Karpas-422 (cell line): ENCODE measurements around the gene STK32C. TPM values are rescaled to one million over a fixed set of nuclear protein-coding genes. Genes with fewer than 3 reads are reported as not detected.

Experiments
- DNase-seq: peaks from one replicate; pipeline ENCODE4 v3.0.0-alpha.2; 2015
- H2AFZ ChIP-seq: fragments of 200-600 bp; sonication (generic); 2 replicates; pipeline ENCODE4 v1.6.1; 2014; ENCODE audit warnings: antibody characterized with exemption, low read length, mixed read lengths
- H3K27ac ChIP-seq: fragments of 200-600 bp; sonication (generic); 2 replicates; pipeline ENCODE4 v1.5.1; 2014; ENCODE audit warnings: mild to moderate bottlenecking, low read length, moderate library complexity
- H3K27me3 ChIP-seq: fragments of 200-600 bp; sonication (generic); 2 replicates; pipeline ENCODE4 v1.6.1; 2014; ENCODE audit warnings: low read length, mixed read lengths
- H3K36me3 ChIP-seq: fragments of 200-600 bp; sonication (generic); 2 replicates; pipeline ENCODE4 v1.6.1; 2014; ENCODE audit warnings: low read length, mixed read lengths; ENCODE audit not compliant: insufficient read depth
- H3K4me1 ChIP-seq: fragments of 200-600 bp; sonication (generic); 2 replicates; pipeline ENCODE4 v1.6.1; 2014; ENCODE audit warnings: mild to moderate bottlenecking, low read length, mixed read lengths
- H3K4me2 ChIP-seq: fragments of 200-600 bp; sonication (generic); 2 replicates; pipeline ENCODE4 v1.6.1; 2014; ENCODE audit warnings: low read length, low read depth, mild to moderate bottlenecking; ENCODE audit not compliant: poor library complexity, severe bottlenecking
- H3K4me3 ChIP-seq: fragments of 200-600 bp; sonication (generic); 2 replicates; pipeline ENCODE4 v1.5.1; 2014; ENCODE audit warnings: mild to moderate bottlenecking, antibody characterized with exemption, low read length, mixed read lengths
- H3K79me2 ChIP-seq: fragments of 200-600 bp; sonication (generic); 2 replicates; pipeline ENCODE4 v1.6.1; 2014; ENCODE audit warnings: mild to moderate bottlenecking, low read length, mixed read lengths
- H3K9ac ChIP-seq: fragments of 200-600 bp; sonication (generic); 2 replicates; pipeline ENCODE4 v1.6.0; 2014; ENCODE audit warnings: low read length
- H3K9me2 ChIP-seq: fragments of 200-600 bp; sonication (generic), shearing (Covaris generic); replicated peaks from 2 replicates; pipeline ENCODE4 v1.6.0; 2014; ENCODE audit warnings: mild to moderate bottlenecking, low read length, moderate library complexity; ENCODE audit not compliant: insufficient read depth
- H3K9me3 ChIP-seq: fragments of 300-700, 200-600 bp; sonication (generic); 2 replicates; pipeline ENCODE4 v1.6.1; 2014; ENCODE audit warnings: low read length, mixed read lengths
- H4K20me1 ChIP-seq: fragments of 200-600 bp; sonication (generic); 2 replicates; pipeline ENCODE4 v1.6.1; 2014; ENCODE audit warnings: mild to moderate bottlenecking, antibody characterized with exemption, low read length, low read depth; ENCODE audit not compliant: insufficient read depth
- total RNA-seq: library from RNA; depleted of rRNA; stranded (reverse); fragments of >200 nt; shearing (Covaris generic); gene quantifications from 2 replicates; pipeline ENCODE4 v1.2.3, GENCODE V29; 2014; ENCODE audit warnings: low replicate concordance

STK32C gene
- total RNA-seq, 1 experiment from 2014 or later = 8.4 TPM

DNA sequence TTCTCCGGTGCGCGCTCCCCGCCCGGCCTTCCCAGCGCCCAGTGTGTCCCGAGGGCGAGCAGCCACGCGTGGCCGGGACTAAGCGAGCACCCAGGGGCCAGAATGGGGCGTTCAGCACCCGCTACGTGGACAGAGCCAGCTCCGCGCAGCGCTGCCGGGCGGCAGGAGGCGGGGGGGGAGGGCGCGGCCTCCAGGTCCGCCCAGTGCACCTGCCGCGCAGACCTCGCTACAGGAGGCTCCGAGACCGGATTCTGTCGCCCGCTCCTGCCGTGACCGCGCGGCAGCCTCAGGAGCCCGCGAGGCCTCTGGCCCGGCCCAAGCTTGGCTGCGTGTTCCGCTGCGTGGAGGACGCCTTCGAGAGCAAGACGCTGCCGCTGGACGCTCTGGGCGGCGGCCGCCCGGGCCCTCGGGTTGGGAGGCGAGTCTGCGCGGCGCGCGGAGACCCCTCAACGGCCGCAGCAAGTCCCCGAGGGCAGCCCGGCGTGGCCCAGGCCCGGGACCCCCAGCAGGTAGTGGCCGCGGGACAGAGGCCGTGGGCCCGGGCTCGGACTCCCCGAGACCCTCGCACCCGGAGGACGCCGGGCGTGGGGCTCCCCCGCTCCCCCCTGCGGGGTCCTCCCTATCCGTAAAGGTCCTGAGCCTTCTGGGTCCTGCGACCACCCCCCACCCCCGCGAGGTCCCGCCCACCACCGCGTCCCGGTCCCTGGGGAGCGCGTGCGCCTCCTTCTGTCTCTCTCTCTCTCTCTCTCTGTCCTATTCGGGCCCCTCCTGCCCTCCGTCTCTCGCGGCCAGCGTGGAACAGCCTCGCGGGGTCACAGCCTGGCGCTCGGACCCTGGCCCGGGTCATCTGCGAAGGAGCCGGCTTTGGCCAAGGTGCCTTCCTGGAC is 121.9 kb downstream of the STK32C start:
- no peak overlapping the region for H3K4me3 ChIP-seq
- no peak overlapping the region for H3K9ac ChIP-seq
- H3K9me3 ChIP-seq = no peaks in the 10 kb centered on the region
- no peaks in the 10 kb centered on the region for H3K4me1 ChIP-seq
- H3K36me3 ChIP-seq = no peaks in the 10 kb centered on the region
- no peaks in the 10 kb centered on the region for H3K9me2 ChIP-seq
- no peak for DNase-seq
- no peaks in the 10 kb centered on the region for H4K20me1 ChIP-seq
- H3K27ac ChIP-seq = no peak overlapping the region
- no peak overlapping the region for H3K4me2 ChIP-seq
- H3K79me2 ChIP-seq = no peaks in the 10 kb centered on the region
- H2AFZ ChIP-seq = no peak overlapping the region
- no peaks in the 10 kb centered on the region for H3K27me3 ChIP-seq

DNA sequence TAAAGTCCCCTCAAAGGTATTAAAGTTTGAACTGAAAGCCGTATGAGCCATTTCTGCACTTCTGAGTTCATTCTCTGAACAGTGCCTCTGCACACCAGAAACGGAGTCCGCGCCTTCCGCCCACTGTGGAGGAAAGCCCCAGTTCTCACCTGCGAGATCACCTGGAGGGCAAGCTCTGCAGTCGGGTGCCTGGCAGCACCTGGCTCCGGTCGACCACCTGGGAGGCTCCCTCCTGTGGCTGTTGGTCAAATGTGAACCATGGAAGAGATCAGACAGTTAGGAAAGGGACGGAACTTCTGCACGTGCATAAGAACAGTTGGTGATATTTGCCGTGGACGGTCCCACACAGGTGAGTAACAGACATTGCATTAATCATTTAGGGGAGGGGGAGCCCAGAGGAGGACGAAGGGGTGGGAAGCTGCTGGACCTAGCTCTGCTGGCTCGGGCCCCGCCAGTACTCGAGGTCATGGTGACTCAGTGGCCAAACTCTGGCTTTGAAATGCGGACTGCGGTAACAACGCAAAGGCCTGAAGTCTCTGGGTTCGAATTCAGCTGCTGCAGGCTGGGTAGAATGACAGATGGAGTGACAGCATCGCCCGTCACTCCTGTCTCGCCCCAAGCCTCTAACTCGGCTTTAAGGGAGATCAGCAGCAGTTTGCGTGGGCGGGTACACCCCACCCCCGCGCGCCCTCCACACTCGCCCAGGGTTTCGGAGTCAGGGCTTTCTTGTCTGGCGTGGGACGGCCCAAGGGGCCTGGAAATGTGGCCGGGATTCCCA is 122.7 kb downstream of the STK32C start:
- Histone ChIP-seq H2AFZ (no peak overlapping the region), H3K27ac (no peak overlapping the region), H4K20me1 (no peaks in the 10 kb centered on the region), H3K79me2 (no peaks in the 10 kb centered on the region), H3K4me2 (no peak overlapping the region), H3K36me3 (no peaks in the 10 kb centered on the region), H3K4me1 (no peaks in the 10 kb centered on the region), H3K9me2 (no peaks in the 10 kb centered on the region), H3K9ac (no peak overlapping the region), H3K27me3 (no peaks in the 10 kb centered on the region), H3K9me3 (no peaks in the 10 kb centered on the region), H3K4me3 (no peak overlapping the region)
- no peak for DNase-seq

GRCh38 chr10:132183046-132183445 is 124.7 kb downstream of the STK32C start:
- no peak overlapping the region for H3K4me3 ChIP-seq
- H3K27ac ChIP-seq = no peak overlapping the region
- H3K9ac ChIP-seq = no peak overlapping the region
- H3K9me2 ChIP-seq = no peaks in the 10 kb centered on the region
- H3K79me2 ChIP-seq = no peaks in the 10 kb centered on the region
- H3K4me1 ChIP-seq = no peaks in the 10 kb centered on the region
- no peaks in the 10 kb centered on the region for H3K36me3 ChIP-seq
- H3K4me2 ChIP-seq = no peak overlapping the region
- no peak for DNase-seq
- H4K20me1 ChIP-seq = no peaks in the 10 kb centered on the region
- no peaks in the 10 kb centered on the region for H3K9me3 ChIP-seq
- H3K27me3 ChIP-seq = no peaks in the 10 kb centered on the region
- H2AFZ ChIP-seq = no peak overlapping the region

- no peak overlapping the region for H2AFZ ChIP-seq
- no peaks in the 10 kb centered on the region for H3K79me2 ChIP-seq
- no peak overlapping the region for H3K4me3 ChIP-seq
- H3K9me3 ChIP-seq = no peaks in the 10 kb centered on the region
- H3K36me3 ChIP-seq = no peaks in the 10 kb centered on the region
- H3K27me3 ChIP-seq = no peaks in the 10 kb centered on the region
- no peak for DNase-seq
- no peak overlapping the region for H3K9ac ChIP-seq
- H4K20me1 ChIP-seq = no peaks in the 10 kb centered on the region
- no peaks in the 10 kb centered on the region for H3K9me2 ChIP-seq
- no peak overlapping the region for H3K4me2 ChIP-seq
- H3K4me1 ChIP-seq = no peaks in the 10 kb centered on the region
- H3K27ac ChIP-seq = no peak overlapping the region
Observed at GRCh38 chr10:132182591-132182990, 125.2 kb downstream of the STK32C start.

GRCh38 chr10:132181691-132182425 is 125.9 kb downstream of the STK32C start:
- H3K4me3 ChIP-seq = no peak overlapping the region

DNA sequence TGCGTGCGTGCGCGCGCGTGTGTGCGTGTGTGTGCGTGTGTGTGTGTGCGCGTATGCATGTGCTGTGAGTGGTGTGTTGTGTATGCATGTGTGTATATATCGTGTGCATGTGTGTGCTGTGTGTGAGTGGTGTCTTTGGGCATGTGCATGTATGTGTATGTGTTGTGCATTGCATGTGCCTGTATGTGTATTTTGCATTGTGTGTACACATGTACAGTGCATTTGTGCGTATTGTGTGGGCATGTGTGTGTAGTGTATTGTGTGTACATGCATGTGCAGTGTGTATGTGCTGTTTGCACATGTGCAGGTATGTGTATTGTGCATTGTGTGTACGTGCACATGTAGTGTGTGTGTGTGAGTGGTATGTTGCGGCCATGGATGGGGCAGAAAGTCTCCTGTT is 127.0 kb downstream of the STK32C start:
- Histone ChIP-seq H3K4me3 (no peak overlapping the region), H4K20me1 (no peaks in the 10 kb centered on the region), H2AFZ (no peak overlapping the region), H3K9me2 (no peaks in the 10 kb centered on the region), H3K27ac (no peak overlapping the region), H3K27me3 (no peaks in the 10 kb centered on the region), H3K4me1 (no peaks in the 10 kb centered on the region), H3K36me3 (no peaks in the 10 kb centered on the region), H3K9me3 (no peaks in the 10 kb centered on the region), H3K4me2 (no peak overlapping the region), H3K79me2 (no peaks in the 10 kb centered on the region), H3K9ac (no peak overlapping the region)
- DNase-seq = no peak

More at GRCh38 chr10:132181691-132182425, 125.9 kb downstream of the STK32C start:
- H3K4me2 ChIP-seq = no peak overlapping the region
- H2AFZ ChIP-seq = no peak overlapping the region
- no peaks in the 10 kb centered on the region for H3K79me2 ChIP-seq
- no peak for DNase-seq
- no peaks in the 10 kb centered on the region for H3K9me2 ChIP-seq
- no peaks in the 10 kb centered on the region for H4K20me1 ChIP-seq
- no peaks in the 10 kb centered on the region for H3K9me3 ChIP-seq
- H3K4me1 ChIP-seq = no peaks in the 10 kb centered on the region
- no peak overlapping the region for H3K27ac ChIP-seq
- H3K27me3 ChIP-seq = no peaks in the 10 kb centered on the region
- H3K36me3 ChIP-seq = no peaks in the 10 kb centered on the region
- H3K9ac ChIP-seq = no peak overlapping the region

- no peaks in the 10 kb centered on the region for H3K4me1 ChIP-seq
- no peak overlapping the region for H3K27ac ChIP-seq
- H3K9ac ChIP-seq = no peak overlapping the region
- no peak overlapping the region for H2AFZ ChIP-seq
- H3K79me2 ChIP-seq = no peaks in the 10 kb centered on the region
- no peaks in the 10 kb centered on the region for H4K20me1 ChIP-seq
- no peaks in the 10 kb centered on the region for H3K9me3 ChIP-seq
- DNase-seq = no peak
- H3K4me2 ChIP-seq = no peak overlapping the region
- H3K9me2 ChIP-seq = no peaks in the 10 kb centered on the region
- H3K36me3 ChIP-seq = no peaks in the 10 kb centered on the region
- no peaks in the 10 kb centered on the region for H3K27me3 ChIP-seq
- no peak overlapping the region for H3K4me3 ChIP-seq
Observed at GRCh38 chr10:132179551-132180392, 128.0 kb downstream of the STK32C start.
